A673 (cell line): ENCODE measurements around the gene SIN3B. TPM values are rescaled to one million over a fixed set of nuclear protein-coding genes. Genes with fewer than 3 reads are reported as not detected.

Source experiments
- BruUV-seq: library from RNA; stranded (reverse); fragments of 400-500 nt; replicated peaks from 2 replicates; lab custom pipeline; 2021; lab: Mats Ljungman, UMichigan
- CTCF ChIA-PET: fragments of 300-600 bp; sonication (Branson Sonifier 250); formaldehyde crosslinking; loops from one replicate; lab custom pipeline; 2022; ENCODE audit warnings: antibody characterized with exemption; lab: Charles Lee
- POLR2A ChIA-PET: fragments of 300-600 bp; sonication (Branson Sonifier 250); formaldehyde crosslinking; loops from one replicate; lab custom pipeline; 2022; ENCODE audit warnings: antibody characterized with exemption; ENCODE audit not compliant: low non-redundant PET; lab: Charles Lee
- DNase-seq: peaks from one replicate; pipeline ENCODE4 v3.0.0-alpha.2; 2015; ENCODE audit warnings: low spot score
- H3K27ac ChIP-seq: fragments of 200-600 bp; sonication (generic); 2 replicates; pipeline ENCODE4 v1.5.1; 2016; ENCODE audit warnings: mixed run types, low read depth, mild to moderate bottlenecking, mixed read lengths, antibody characterized with exemption, low read length; ENCODE audit not compliant: poor library complexity, severe bottlenecking
- H3K27me3 ChIP-seq: fragments of 200-600 bp; sonication (generic); replicated peaks from 2 replicates; pipeline ENCODE4 v1.6.1; 2017; ENCODE audit warnings: mixed run types, low read depth, mild to moderate bottlenecking, mixed read lengths, antibody characterized with exemption, low read length; ENCODE audit not compliant: insufficient read depth, poor library complexity
- H3K36me3 ChIP-seq: fragments of 200-600 bp; sonication (generic); 2 replicates; pipeline ENCODE4 v1.6.1; 2016; ENCODE audit warnings: mixed run types, mild to moderate bottlenecking, mixed read lengths, antibody characterized with exemption, low read length; ENCODE audit not compliant: insufficient read depth, poor library complexity, severe bottlenecking
- H3K4me1 ChIP-seq: fragments of 200-600 bp; sonication (generic); 2 replicates; pipeline ENCODE4 v1.6.1; 2017; ENCODE audit warnings: mixed run types, mild to moderate bottlenecking, mixed read lengths, antibody characterized with exemption, low read length; ENCODE audit not compliant: insufficient read depth, poor library complexity, severe bottlenecking
- H3K4me3 ChIP-seq: fragments of 200-600 bp; sonication (generic); 2 replicates; pipeline ENCODE4 v1.5.1; 2016; ENCODE audit warnings: low read depth, mixed run types, mild to moderate bottlenecking, mixed read lengths, low read length; ENCODE audit not compliant: poor library complexity, severe bottlenecking
- H3K9me3 ChIP-seq: fragments of 200-600 bp; sonication (generic); 2 replicates; pipeline ENCODE4 v1.6.1; 2016; ENCODE audit warnings: mixed run types, low read depth, mild to moderate bottlenecking, mixed read lengths, antibody characterized with exemption, low read length; ENCODE audit not compliant: poor library complexity, severe bottlenecking
- CTCF ChIP-seq: fragments of 300-800, 200-600 bp; sonication (generic); conservative IDR thresholded peaks from 2 replicates; pipeline ENCODE4 v1.5.1; 2017; ENCODE audit warnings: low read depth, mild to moderate bottlenecking, antibody characterized with exemption, low read length, moderate library complexity, mixed read lengths
- EZH2 ChIP-seq: fragments of 200-600 bp; sonication (generic); IDR thresholded peaks from 2 replicates; pipeline ENCODE4 v1.6.1; 2017; ENCODE audit warnings: borderline replicate concordance, low read depth, mild to moderate bottlenecking, mixed read lengths, antibody characterized with exemption, low read length; ENCODE audit not compliant: poor library complexity, severe bottlenecking
- intact Hi-C: fragments of 100-400 bp; cut with micrococcal nuclease; formaldehyde crosslinking; loops from one replicate; pipeline ENCODE4 v1.10.0; 2022; ENCODE audit not compliant: unreplicated experiment
- total RNA-seq: library from RNA; stranded (reverse); gene quantifications from 2 replicates; pipeline ENCODE4 v1.2.3, GENCODE V29; 2021

SIN3B gene
- total RNA-seq, 1 experiment from 2014 or later, result 76.7 TPM

- BruUV-seq, result no TSS peak
- DNase-seq, result no peak
- H3K4me1 ChIP-seq, result peaks cover 11% of the 10 kb centered on the region
- no peaks in the 10 kb centered on the region for H3K36me3 ChIP-seq
- no peak overlapping the region for H3K27ac ChIP-seq
- intact Hi-C loops, result no loop called here
- no peaks in the 10 kb centered on the region for H3K9me3 ChIP-seq
- H3K4me3 ChIP-seq, result no peak overlapping the region
- POLR2A ChIA-PET, result no interaction called here
- TF ChIP-seq EZH2, result no peak
- no peak for TF ChIP-seq CTCF
- CTCF ChIA-PET, result no interaction called here
- H3K27me3 ChIP-seq, result no peaks in the 10 kb centered on the region
Measured at GRCh38 chr19:16899566-16900075, 70.4 kb downstream of the SIN3B start.

GRCh38 chr19:16901491-16902175 lies 72.4 kb downstream of the SIN3B start:
- Histone ChIP-seq H3K27ac (no peak overlapping the region), H3K27me3 (no peaks in the 10 kb centered on the region), H3K36me3 (no peaks in the 10 kb centered on the region), H3K9me3 (no peaks in the 10 kb centered on the region), H3K4me1 (peaks cover 11% of the 10 kb centered on the region), H3K4me3 (no peak overlapping the region)
- intact Hi-C loops, result no loop called here
- TF ChIP-seq CTCF (no peak), EZH2 (no peak)
- POLR2A ChIA-PET, result no interaction called here
- CTCF ChIA-PET, result no interaction called here
- DNase-seq, result no peak
- BruUV-seq, result no TSS peak

GRCh38 chr19:16902545-16902944 lies 73.3 kb downstream of the SIN3B start:
- H3K4me3 ChIP-seq, result no peak overlapping the region
- intact Hi-C loops, result no loop called here
- no peaks in the 10 kb centered on the region for H3K27me3 ChIP-seq
- no TSS peak for BruUV-seq
- DNase-seq, result no peak
- H3K27ac ChIP-seq, result no peak overlapping the region
- no peaks in the 10 kb centered on the region for H3K9me3 ChIP-seq
- H3K4me1 ChIP-seq, result peaks cover 9% of the 10 kb centered on the region
- TF ChIP-seq EZH2, result no peak
- ChIA-PET POLR2A (no interaction called here), CTCF (no interaction called here)
- no peaks in the 10 kb centered on the region for H3K36me3 ChIP-seq
